HCT116 (cell line): ENCODE results near the gene LEKR1. TPM values are rescaled to one million over a fixed set of nuclear protein-coding genes. Genes with fewer than 3 reads are reported as not detected.

ENCODE experiments used
- ATAC-seq: fragments of 200-7000 bp; cut with Tn5 transposase; 2 replicates; pipeline ENCODE4 v1.9.1; 2020; ENCODE audit warnings: mild to moderate bottlenecking, moderate library complexity
- BruUV-seq: library from RNA; stranded (reverse); fragments of 400-500 nt; replicated peaks from 2 replicates; lab custom pipeline; 2021; lab: Mats Ljungman, UMichigan
- CTCF ChIA-PET: fragments of 300-600 bp; sonication (Branson Sonifier 250); formaldehyde crosslinking; loops from one replicate; lab custom pipeline; 2021; ENCODE audit warnings: antibody characterized with exemption; lab: Charles Lee
- POLR2A ChIA-PET: fragments of 300-600, 350-600 bp; sonication (Branson Sonifier 250); formaldehyde crosslinking; loops from one replicate; lab custom pipeline; 2021; ENCODE audit warnings: antibody characterized with exemption; lab: Charles Lee
- RAD21 ChIA-PET, 2 experiments: fragments of 300-600 bp; sonication (Branson Sonifier 250); formaldehyde crosslinking; loops; one replicate each; lab custom pipeline; 2023; ENCODE audit warnings: low total read pairs in 2 of 2; ENCODE audit not compliant: uncharacterized antibody in 2 of 2, unreplicated experiment in 2 of 2, low non-redundant PET in 1 of 2; lab: Charles Lee
- DNase-seq: peaks from one replicate; pipeline ENCODE4 v3.0.0-alpha.2; 2010; ENCODE audit warnings: low read depth, low spot score
- H2AFZ ChIP-seq: fragments of 200-600 bp; shearing (Covaris generic), sonication (generic); 2 replicates; pipeline ENCODE4 v1.6.1; 2017; ENCODE audit warnings: low read depth, mixed run types, mixed read lengths, antibody characterized with exemption, low read length; ENCODE audit not compliant: poor library complexity, severe bottlenecking
- H3K27ac ChIP-seq: 2 replicates; pipeline ENCODE4 v1.5.1; 2012; ENCODE audit warnings: low read depth, low read length
- H3K27me3 ChIP-seq: fragments of 200-600 bp; sonication (generic); 2 replicates; pipeline ENCODE4 v1.6.1; 2016; ENCODE audit warnings: mixed run types, low read length, mixed read lengths; ENCODE audit not compliant: insufficient read depth
- H3K36me3 ChIP-seq, 2 experiments: fragments of 200-500 bp in 1 of 2; fragments of 200-600 bp in 1 of 2; sonication (Bioruptor generic) in 1 of 2; sonication (generic) in 1 of 2; 2 replicates each; pipeline versions ENCODE4 v1.5.1 to v1.6.1; 2014 to 2016; ENCODE audit warnings: low read length in 2 of 2, inconsistent platforms in 1 of 2, mixed read lengths in 1 of 2, mixed run types in 1 of 2; ENCODE audit not compliant: insufficient read depth in 2 of 2, control insufficient read depth in 1 of 2
- H3K4me1 ChIP-seq, 2 experiments: fragments of 200-600 bp in 1 of 2; sonication (generic) in 1 of 2; 2 replicates each; pipeline versions ENCODE4 v1.5.1 to v1.6.1; 2012 to 2017; ENCODE audit warnings: low read length in 2 of 2, inconsistent platforms in 1 of 2, mild to moderate bottlenecking in 1 of 2, mixed read lengths in 1 of 2, mixed run types in 1 of 2, moderate library complexity in 1 of 2; ENCODE audit not compliant: insufficient read depth in 2 of 2, control insufficient read depth in 1 of 2
- H3K4me2 ChIP-seq: fragments of 200-600 bp; sonication (generic); 2 replicates; pipeline ENCODE4 v1.6.1; 2017; ENCODE audit warnings: mixed run types, low read length, mixed read lengths
- H3K4me3 ChIP-seq, 2 experiments: fragments of 200-600 bp in 1 of 2; sonication (generic) in 1 of 2; replicated peaks in 1 of 2; 2 replicates each; pipeline ENCODE4 v1.5.1; 2011 to 2016; ENCODE audit warnings: low read length in 2 of 2, control low read depth in 1 of 2, low read depth in 1 of 2, mild to moderate bottlenecking in 1 of 2, mixed read lengths in 1 of 2, mixed run types in 1 of 2
- H3K79me2 ChIP-seq: fragments of 200-600 bp; sonication (generic); 2 replicates; pipeline ENCODE4 v1.6.1; 2017; ENCODE audit warnings: mild to moderate bottlenecking, mixed run types, low read length, moderate library complexity, mixed read lengths; ENCODE audit not compliant: insufficient read depth
- H3K9ac ChIP-seq: fragments of 200-600 bp; sonication (generic); 2 replicates; pipeline ENCODE4 v1.6.1; 2016; ENCODE audit warnings: low read length, mixed read lengths
- H3K9me2 ChIP-seq: fragments of 200-600 bp; sonication (generic), shearing (Covaris generic); 2 replicates; pipeline ENCODE4 v1.6.1; 2017; ENCODE audit warnings: mixed run types, mild to moderate bottlenecking, moderate library complexity; ENCODE audit not compliant: insufficient read depth
- H3K9me3 ChIP-seq, 2 experiments: fragments of 200-500 bp in 1 of 2; fragments of 200-600 bp in 1 of 2; sonication (Bioruptor generic) in 1 of 2; sonication (generic) in 1 of 2; 2 replicates each; pipeline ENCODE4 v1.6.1; 2014 to 2017; ENCODE audit warnings: low read length in 2 of 2, mixed read lengths in 2 of 2, inconsistent platforms in 1 of 2, low read depth in 1 of 2, mild to moderate bottlenecking in 1 of 2, mixed run types in 1 of 2, moderate library complexity in 1 of 2; ENCODE audit not compliant: control insufficient read depth in 1 of 2, insufficient read depth in 1 of 2
- H4K20me1 ChIP-seq: fragments of 200-600 bp; sonication (generic), shearing (Covaris generic); 2 replicates; pipeline ENCODE4 v1.6.1; 2017; ENCODE audit warnings: mixed run types, mild to moderate bottlenecking, moderate library complexity; ENCODE audit not compliant: insufficient read depth
- CBX3 ChIP-seq: IDR thresholded peaks from 2 replicates; pipeline ENCODE4 v1.6.1; 2012; ENCODE audit warnings: low read depth
- EGR1 ChIP-seq: IDR thresholded peaks from 2 replicates; pipeline ENCODE4 v1.6.1; 2012; ENCODE audit warnings: low read depth
- ELF1 ChIP-seq: IDR thresholded peaks from 2 replicates; pipeline ENCODE4 v1.6.1; 2012; ENCODE audit warnings: low read depth, borderline replicate concordance
- POLR2A ChIP-seq: IDR thresholded peaks from 2 replicates; pipeline ENCODE4 v1.7.0; 2011; ENCODE audit warnings: borderline replicate concordance; ENCODE audit not compliant: insufficient read depth, insufficient read length; ENCODE audit errors: extremely low read depth
- POLR2AphosphoS5 ChIP-seq: IDR thresholded peaks from 2 replicates; pipeline ENCODE4 v1.6.1; 2011; ENCODE audit warnings: mild to moderate bottlenecking, low read depth, low read length, moderate library complexity
- RAD21 ChIP-seq: IDR thresholded peaks from 2 replicates; pipeline ENCODE4 v1.6.1; 2012; ENCODE audit warnings: low read depth, mild to moderate bottlenecking
- SIN3A ChIP-seq: IDR thresholded peaks from 2 replicates; pipeline ENCODE4 v1.6.1; 2012; ENCODE audit warnings: low read depth
- YY1 ChIP-seq: IDR thresholded peaks from 2 replicates; pipeline ENCODE4 v1.6.1; 2011; ENCODE audit warnings: low read length, low read depth, moderate library complexity, mild to moderate bottlenecking; ENCODE audit not compliant: insufficient replicate concordance; ENCODE audit errors: extremely low read depth
- ZNF274 ChIP-seq: fragments of 200-500 bp; sonication (Bioruptor generic); IDR thresholded peaks from 2 replicates; pipeline ENCODE4 v1.6.1; 2014; ENCODE audit warnings: mild to moderate bottlenecking, low read depth, low read length, inconsistent platforms
- intact Hi-C: fragments of 100-400 bp; cut with micrococcal nuclease; formaldehyde crosslinking; loops from 2 replicates; pipeline ENCODE4 v1.10.0; 2022
- total RNA-seq: library from RNA; stranded (reverse); gene quantifications from one replicate; pipeline ENCODE4 v1.2.1, GENCODE V29; 2021; ENCODE audit not compliant: unreplicated experiment
- TF ChIP-seq, protein P1 (sequence below): IDR thresholded peaks from 2 replicates; pipeline ENCODE4 v1.6.1; 2012; ENCODE audit warnings: low read depth

The LEKR1 gene
- total RNA-seq, 1 experiment from 2014 or later = 2.1 TPM

DNA sequence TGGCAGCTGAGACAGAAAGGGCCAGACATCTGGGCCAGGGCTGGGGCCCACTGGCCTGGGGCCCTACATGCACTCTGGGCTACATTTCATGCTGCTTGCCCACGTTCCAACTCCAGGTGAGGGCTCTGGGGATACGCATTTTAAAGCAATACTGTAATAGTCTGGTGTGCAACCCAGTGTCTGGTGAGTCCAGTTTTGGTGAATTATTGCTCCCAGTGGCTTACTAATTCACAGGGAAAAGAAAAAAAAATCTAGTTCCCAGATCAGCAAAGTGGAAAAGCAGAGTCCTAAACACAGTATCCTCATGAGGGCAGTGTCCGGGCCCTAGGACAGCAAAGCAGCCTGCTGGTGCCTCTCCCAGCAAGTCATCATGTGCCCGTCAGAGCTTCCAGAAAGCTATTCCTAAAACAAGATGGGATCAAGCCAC lies 251.4 kb downstream of the LEKR1 start (continued):
- TF ChIP-seq, protein P1, sequence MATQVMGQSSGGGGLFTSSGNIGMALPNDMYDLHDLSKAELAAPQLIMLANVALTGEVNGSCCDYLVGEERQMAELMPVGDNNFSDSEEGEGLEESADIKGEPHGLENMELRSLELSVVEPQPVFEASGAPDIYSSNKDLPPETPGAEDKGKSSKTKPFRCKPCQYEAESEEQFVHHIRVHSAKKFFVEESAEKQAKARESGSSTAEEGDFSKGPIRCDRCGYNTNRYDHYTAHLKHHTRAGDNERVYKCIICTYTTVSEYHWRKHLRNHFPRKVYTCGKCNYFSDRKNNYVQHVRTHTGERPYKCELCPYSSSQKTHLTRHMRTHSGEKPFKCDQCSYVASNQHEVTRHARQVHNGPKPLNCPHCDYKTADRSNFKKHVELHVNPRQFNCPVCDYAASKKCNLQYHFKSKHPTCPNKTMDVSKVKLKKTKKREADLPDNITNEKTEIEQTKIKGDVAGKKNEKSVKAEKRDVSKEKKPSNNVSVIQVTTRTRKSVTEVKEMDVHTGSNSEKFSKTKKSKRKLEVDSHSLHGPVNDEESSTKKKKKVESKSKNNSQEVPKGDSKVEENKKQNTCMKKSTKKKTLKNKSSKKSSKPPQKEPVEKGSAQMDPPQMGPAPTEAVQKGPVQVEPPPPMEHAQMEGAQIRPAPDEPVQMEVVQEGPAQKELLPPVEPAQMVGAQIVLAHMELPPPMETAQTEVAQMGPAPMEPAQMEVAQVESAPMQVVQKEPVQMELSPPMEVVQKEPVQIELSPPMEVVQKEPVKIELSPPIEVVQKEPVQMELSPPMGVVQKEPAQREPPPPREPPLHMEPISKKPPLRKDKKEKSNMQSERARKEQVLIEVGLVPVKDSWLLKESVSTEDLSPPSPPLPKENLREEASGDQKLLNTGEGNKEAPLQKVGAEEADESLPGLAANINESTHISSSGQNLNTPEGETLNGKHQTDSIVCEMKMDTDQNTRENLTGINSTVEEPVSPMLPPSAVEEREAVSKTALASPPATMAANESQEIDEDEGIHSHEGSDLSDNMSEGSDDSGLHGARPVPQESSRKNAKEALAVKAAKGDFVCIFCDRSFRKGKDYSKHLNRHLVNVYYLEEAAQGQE = no peak
- TF ChIP-seq EGR1 (no peak), CBX3 (no peak), POLR2A (no peak), YY1 (no peak)
- TF ChIP-seq, all 23 proteins: peak for 2

GRCh38 chr3:157078131-157078810 lies 252.1 kb downstream of the LEKR1 start:
- RAD21 ChIA-PET = no interaction called here
- H3K79me2 ChIP-seq = no peaks in the 10 kb centered on the region
- CTCF ChIA-PET = interaction anchor here (1.3 kb wide), 1 partner anchor 11 kb away, joined by 3 read pairs; no protein-coding TSS in a partner anchor
- no peak overlapping the region for H3K27ac ChIP-seq
- peaks cover 4 to 36% of the 10 kb centered on the region in 2 experiments; a peak in 3 of 4 replicates for H3K4me1 ChIP-seq
- intact Hi-C loops = no loop called here
- H3K9me2 ChIP-seq = no peaks in the 10 kb centered on the region
- H3K36me3 ChIP-seq = no peaks in the 10 kb centered on the region
- no peak overlapping the region for H3K4me2 ChIP-seq
- POLR2A ChIA-PET = no interaction called here
- TF ChIP-seq RAD21 = no peak
- TF ChIP-seq ELF1 = no peak
- TF ChIP-seq SIN3A = no peak
- no peak for TF ChIP-seq ZNF274
- TF ChIP-seq POLR2AphosphoS5 = no peak
- TF ChIP-seq YY1 = no peak
- TF ChIP-seq EGR1 = no peak
- DNase-seq (no peak), ATAC-seq (no peak)
- H2AFZ ChIP-seq = no peak overlapping the region
- H3K4me3 ChIP-seq = no peak overlapping the region
- H3K9ac ChIP-seq = no peak overlapping the region
- H3K9me3 ChIP-seq = no peaks in the 10 kb centered on the region
- no peaks in the 10 kb centered on the region for H4K20me1 ChIP-seq
- H3K27me3 ChIP-seq = no peaks in the 10 kb centered on the region
- no TSS peak for BruUV-seq
